ENCODE results near the gene ELK3. TPM values are rescaled to one million over a fixed set of nuclear protein-coding genes. Genes with fewer than 3 reads are reported as not detected.

ELK3 gene
- total RNA-seq, 4 donors from 2014 or later = 19.8 to 55.4 (median 31.8) TPM

DNA sequence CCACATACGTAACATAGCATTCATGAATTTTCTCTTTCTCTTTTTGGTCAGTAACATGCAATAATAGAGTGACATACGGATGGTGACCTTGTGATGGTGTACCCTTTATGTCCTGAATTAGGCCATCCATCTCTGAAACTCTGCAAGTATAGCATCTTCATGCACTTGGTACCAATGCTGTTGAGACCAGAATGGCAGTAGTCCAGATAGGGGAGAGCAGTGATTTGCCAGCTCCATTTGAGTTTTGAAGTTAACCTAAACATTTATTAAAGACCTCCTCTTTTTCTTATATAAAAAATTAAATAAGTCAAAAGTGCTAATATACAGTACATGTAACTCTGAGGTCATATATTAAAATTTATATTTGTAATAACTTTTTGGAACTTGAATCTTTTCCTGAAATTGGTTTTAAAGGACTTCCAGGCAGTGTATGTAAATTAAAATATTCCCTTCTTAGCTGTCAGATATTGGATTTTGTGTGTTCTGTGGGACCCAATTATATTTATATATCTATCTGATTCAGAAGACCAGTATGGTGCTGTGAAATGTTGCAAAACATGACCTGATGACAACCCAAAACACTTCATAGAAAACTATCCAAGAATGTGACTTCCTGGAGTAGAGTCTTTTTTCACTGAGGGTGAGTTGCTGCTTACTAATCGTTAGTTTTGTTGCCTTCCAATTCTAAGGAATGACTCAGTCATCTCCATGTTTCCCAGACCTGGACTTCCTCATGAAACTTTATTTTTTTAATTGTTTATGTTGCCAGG, 3.5 kb downstream of the ELK3 start:
- peak overlapping the region; percentile 33 to 63 (median 41) for H3K27ac ChIP-seq
- 36 to 42% methylated on average over 3 of the region's 3 CpGs for WGBS, 2 donors

DNA sequence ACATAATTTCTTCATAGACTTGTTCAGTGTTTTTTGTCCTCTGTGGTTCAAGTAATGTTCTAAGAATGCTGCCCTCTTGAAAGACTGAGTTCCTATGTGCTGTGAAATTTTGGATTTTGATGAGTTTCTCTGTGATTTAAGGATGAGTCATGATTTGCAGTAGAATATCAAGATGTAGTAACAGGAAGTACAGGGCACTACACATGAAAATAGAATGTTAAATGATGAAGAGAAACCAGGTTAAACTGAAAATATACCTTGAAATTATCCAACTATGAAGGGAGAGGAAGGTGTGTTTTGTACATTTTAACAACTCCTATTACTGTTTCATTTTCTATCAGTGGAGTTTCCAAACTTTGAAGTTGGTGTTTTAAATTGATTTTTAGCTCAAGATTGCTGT, 4.8 kb downstream of the ELK3 start:
- H3K27me3 ChIP-seq = no peaks in the 10 kb centered on the region
- no peak for DNase-seq
- no peak overlapping the region for H3K4me3 ChIP-seq (replicated peaks in 1 of 3)
- intact Hi-C loops (cut with DNase I) = no loop called here
- TF ChIP-seq, protein P1, sequence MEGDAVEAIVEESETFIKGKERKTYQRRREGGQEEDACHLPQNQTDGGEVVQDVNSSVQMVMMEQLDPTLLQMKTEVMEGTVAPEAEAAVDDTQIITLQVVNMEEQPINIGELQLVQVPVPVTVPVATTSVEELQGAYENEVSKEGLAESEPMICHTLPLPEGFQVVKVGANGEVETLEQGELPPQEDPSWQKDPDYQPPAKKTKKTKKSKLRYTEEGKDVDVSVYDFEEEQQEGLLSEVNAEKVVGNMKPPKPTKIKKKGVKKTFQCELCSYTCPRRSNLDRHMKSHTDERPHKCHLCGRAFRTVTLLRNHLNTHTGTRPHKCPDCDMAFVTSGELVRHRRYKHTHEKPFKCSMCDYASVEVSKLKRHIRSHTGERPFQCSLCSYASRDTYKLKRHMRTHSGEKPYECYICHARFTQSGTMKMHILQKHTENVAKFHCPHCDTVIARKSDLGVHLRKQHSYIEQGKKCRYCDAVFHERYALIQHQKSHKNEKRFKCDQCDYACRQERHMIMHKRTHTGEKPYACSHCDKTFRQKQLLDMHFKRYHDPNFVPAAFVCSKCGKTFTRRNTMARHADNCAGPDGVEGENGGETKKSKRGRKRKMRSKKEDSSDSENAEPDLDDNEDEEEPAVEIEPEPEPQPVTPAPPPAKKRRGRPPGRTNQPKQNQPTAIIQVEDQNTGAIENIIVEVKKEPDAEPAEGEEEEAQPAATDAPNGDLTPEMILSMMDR (IDR thresholded peaks at IDR 0.05) = no peak
- no peak for TF ChIP-seq POLR2A (IDR thresholded peaks at IDR 0.05)
- peak overlapping the region in 1 of 3 donors; percentile 27 for H3K27ac ChIP-seq
- peaks cover 5 to 22% of the 10 kb centered on the region in 2 donors for H3K4me1 ChIP-seq
- no peaks in the 10 kb centered on the region for H3K9me3 ChIP-seq
- H3K36me3 ChIP-seq = no peaks in the 10 kb centered on the region

More for the DNA sequence above, 3.5 kb downstream of the ELK3 start:
- no peak for TF ChIP-seq POLR2A (IDR thresholded peaks at IDR 0.05)
- Histone ChIP-seq H3K9me3 (no peaks in the 10 kb centered on the region), H3K36me3 (no peaks in the 10 kb centered on the region), H3K4me3 (replicated peaks in 1 of 3) (no peak overlapping the region), H3K4me1 (peaks cover 5 to 22% of the 10 kb centered on the region in 2 donors), H3K27me3 (no peaks in the 10 kb centered on the region)
- intact Hi-C loops (cut with DNase I) = no loop called here
- DNase-seq = no peak

DNA sequence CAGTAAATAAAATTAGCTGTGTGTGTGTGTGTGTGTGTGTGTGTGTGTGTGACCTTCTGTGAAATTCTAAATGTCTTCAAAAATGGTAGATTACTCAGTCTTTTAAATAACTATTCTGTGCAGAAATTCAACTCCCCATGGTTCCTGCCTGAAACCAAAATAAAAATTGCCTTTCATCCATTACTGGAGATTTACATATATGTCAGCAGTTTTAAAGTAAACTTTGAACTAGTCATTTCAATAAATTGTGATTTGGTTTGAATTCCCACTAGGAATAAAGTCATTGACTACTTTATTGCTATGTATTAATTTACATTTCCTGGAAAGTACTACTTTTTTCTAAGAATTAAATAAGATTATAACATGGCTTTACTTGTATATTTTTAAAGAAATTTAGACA, 5.3 kb downstream of the ELK3 start:
- intact Hi-C loops (cut with DNase I) = no loop called here
- H3K27me3 ChIP-seq = no peaks in the 10 kb centered on the region
- no peak for TF ChIP-seq POLR2A (IDR thresholded peaks at IDR 0.05)
- TF ChIP-seq, protein P1 (IDR thresholded peaks at IDR 0.05) = no peak
- no peak for DNase-seq
- no peaks in the 10 kb centered on the region for H3K36me3 ChIP-seq
- H3K9me3 ChIP-seq = no peaks in the 10 kb centered on the region
- H3K27ac ChIP-seq = peak overlapping the region in 1 of 3 donors; percentile 27
- no peak overlapping the region for H3K4me3 ChIP-seq (replicated peaks in 1 of 3)
- H3K4me1 ChIP-seq = peaks cover 5 to 22% of the 10 kb centered on the region in 2 donors

DNA sequence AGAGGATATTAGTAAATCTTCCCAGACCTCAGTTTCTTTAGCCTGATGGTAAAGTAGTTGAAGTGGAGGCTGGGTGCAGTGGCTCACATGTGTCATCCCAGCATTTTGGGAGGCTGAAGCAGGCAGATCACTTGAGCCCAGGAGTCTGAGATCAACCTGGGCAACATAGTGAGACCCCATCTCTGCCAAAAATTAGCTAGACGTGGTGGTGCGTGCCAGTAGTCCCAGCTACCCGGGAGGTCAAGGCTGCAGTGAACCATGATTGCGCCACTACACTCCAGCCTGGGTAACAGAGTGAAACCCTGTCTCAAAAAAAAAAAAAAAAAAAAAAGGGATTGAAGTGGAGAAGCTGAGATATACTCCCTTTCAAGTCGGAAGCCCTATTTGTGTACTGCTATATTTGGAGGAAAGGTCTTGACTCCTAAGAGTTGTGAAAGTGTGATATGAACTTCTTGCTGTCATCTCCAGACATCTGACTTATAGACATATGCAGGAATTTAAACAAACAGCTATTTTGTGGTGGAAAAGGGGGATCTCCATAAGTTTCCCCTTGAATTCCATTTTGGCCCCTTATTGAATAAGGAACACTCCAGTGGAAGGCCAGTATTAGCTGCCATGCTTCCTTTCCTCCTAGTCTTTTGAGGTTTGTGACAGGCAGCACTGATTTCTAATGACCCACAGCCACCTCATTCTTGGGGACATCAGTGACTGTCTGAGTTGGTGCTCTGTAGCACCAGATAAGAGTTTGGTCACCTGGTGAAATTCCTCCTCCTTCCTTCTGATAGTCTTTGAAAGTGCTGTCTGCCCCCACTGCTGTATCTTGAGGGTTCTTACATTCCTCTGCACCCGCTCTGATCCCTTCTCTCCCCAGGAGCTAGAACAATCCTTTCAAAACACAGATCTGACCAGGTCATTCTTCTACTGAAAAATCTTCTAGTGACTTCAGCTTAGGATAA, 7.4 kb downstream of the ELK3 start:
- H3K9me3 ChIP-seq = no peaks in the 10 kb centered on the region
- DNase-seq = no peak
- H3K36me3 ChIP-seq = no peaks in the 10 kb centered on the region
- peaks cover 0 to 15% of the 10 kb centered on the region in 2 donors for H3K4me1 ChIP-seq
- intact Hi-C loops (cut with DNase I) = no loop called here
- 90 to 91% methylated on average over 6 of the region's 6 CpGs for WGBS, 2 donors
- H3K4me3 ChIP-seq (replicated peaks in 1 of 3) = no peak overlapping the region
- H3K27me3 ChIP-seq = no peaks in the 10 kb centered on the region
- TF ChIP-seq POLR2A (IDR thresholded peaks at IDR 0.05) = no peak
- TF ChIP-seq, protein P1 (IDR thresholded peaks at IDR 0.05) = no peak
- no peak overlapping the region for H3K27ac ChIP-seq

DNA sequence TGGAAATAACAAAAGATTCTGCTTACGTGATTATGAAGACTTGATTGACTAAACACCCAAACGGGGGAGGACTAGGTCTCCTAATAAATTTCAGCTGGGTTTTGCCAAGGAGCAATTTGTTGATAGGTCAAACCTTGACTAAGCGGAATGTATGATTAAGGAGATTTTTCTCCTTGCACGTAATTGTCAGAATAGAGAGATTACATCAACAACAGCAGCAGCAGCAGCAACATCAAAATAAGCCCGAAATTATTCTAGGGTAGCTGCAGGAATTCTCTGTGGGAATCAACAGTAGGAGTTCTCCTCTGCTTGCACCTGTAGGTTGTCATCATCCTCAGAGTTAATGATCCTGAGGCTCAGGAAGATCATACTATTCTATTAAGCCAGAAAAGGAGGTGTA, 10.2 kb downstream of the ELK3 start:
- Histone ChIP-seq H3K27ac (peak overlapping the region in 1 of 3 donors; percentile 4), H3K27me3 (no peaks in the 10 kb centered on the region), H3K4me3 (replicated peaks in 1 of 3) (no peak overlapping the region), H3K36me3 (no peaks in the 10 kb centered on the region), H3K9me3 (no peaks in the 10 kb centered on the region), H3K4me1 (no peaks in the 10 kb centered on the region)
- TF ChIP-seq, protein P1 (IDR thresholded peaks at IDR 0.05) = no peak
- no peak for TF ChIP-seq POLR2A (IDR thresholded peaks at IDR 0.05)
- intact Hi-C loops (cut with DNase I) = no loop called here
- WGBS, 2 donors = 83 to 84% methylated on average over 5 of the region's 5 CpGs
- no peak for DNase-seq

Measured in thyroid gland (tissue), 4 donors.